GF-D8 (cell line): ENCODE results near the gene FBXO47.

Experiments used
- DNase-seq: peaks from one replicate; lab custom pipeline; 2025; lab: John Stamatoyannopoulos, UW

The FBXO47 gene

DNA sequence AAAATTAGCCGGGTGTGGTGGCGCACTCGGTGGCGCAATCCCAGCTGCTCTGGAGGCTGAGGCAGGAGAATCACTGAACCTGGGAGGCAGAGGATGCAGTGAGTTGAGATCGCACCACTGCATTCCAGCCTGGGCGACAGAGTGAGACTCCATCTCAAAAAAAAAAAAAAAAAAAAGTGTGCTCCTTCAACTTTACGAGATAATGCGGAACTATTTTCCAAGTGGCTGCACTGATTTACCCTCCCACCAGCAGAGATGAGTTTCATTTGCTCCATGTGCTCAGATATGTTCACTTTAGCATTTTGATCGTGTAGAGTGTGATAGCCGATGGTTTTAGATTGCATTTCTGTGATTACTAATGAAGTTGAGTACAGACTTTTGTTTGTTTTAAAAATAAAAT lies 61.8 kb downstream of the FBXO47 start:
- no peak for DNase-seq

DNA sequence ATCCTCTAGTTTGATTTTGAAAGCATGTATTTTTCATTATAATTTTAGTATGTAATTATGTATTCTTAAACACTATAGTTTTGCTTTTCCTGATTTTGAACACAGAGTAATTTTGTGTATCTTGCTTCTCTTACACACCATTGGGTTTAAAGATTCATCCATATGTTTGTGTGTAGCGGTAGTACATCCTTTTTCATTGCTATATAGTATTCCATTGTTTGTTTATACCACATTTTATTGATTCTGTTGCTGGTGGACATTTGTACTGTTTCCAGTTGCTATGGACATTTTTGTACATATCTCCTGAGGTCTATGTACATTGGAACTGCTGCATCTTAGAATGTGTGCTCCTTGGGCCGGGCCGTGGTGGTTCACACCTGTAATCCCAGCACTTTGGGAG lies 62.3 kb downstream of the FBXO47 start:
- no peak for DNase-seq

DNA sequence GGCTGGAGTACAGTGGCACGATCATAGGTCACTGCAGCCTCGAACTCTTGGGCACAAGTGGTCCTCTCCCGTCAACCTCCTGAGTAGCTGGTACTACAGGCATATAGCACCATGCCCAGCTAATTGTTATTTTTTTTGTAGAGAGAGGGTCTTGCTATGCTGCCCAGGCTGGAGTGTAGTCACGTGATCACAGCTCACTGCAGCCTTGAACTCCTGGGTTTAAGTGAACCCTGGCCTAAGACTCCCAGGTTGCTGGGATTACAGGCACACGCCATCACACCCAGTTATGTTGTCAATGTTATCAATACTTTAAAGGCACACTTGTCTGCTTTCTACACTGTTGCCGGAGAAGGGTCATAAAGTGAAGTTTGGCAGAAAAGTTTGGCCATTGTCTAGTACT lies 63.8 kb downstream of the FBXO47 start:
- no peak for DNase-seq

DNA sequence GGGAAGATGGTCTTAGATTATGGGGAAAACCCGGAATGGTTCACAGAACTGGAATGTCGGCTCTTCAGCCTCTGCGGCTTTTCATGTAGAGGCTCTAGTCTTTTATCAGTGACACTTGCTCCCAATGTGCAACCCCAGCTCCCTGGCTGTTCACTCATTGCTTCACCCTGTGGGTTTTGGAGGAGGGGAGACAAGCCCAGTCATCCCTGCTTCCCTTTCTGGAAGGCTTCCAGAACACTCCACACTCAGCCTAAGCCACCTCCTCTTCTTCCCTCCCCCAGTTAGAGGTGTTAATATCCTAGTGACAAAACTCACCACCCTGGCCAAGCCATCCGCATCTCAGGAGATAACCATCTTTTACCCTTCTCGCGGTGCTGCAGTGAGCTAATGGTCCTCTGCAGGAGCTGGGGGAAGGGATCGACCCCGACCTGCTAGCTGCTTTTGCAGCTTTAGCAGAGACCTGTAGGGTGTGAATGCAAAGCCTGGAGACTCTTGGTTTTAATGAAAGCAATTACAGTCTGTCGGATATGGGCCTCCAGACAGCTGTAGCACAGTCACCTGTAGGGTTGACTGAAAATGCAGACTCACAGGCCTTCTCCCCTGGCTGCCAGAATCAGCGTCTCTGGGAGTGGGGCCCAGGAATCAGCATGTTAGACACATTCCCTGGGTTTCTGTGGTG lies 66.1 kb downstream of the FBXO47 start:
- DNase-seq = peak; percentile 98

DNA sequence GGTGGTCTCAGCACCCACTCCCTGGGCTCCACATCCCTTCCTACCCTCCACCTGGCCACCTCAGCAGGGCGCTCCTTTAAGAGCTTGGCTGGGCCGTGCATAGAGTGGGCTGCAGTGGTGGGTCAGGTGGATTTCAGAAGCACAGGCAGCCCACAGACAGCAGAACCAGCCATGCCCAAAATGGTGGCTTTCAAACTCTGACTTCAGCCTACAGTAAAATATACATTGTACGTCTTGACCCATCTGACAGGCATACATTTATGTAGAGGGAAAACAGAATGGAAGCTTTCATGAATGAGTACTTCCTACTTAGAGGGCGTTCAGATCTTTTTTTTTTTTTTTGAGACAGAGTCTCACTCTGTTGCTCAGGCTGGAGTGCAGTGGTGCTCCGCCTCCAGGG lies 67.8 kb downstream of the FBXO47 start:
- DNase-seq = peak; percentile 39

DNA sequence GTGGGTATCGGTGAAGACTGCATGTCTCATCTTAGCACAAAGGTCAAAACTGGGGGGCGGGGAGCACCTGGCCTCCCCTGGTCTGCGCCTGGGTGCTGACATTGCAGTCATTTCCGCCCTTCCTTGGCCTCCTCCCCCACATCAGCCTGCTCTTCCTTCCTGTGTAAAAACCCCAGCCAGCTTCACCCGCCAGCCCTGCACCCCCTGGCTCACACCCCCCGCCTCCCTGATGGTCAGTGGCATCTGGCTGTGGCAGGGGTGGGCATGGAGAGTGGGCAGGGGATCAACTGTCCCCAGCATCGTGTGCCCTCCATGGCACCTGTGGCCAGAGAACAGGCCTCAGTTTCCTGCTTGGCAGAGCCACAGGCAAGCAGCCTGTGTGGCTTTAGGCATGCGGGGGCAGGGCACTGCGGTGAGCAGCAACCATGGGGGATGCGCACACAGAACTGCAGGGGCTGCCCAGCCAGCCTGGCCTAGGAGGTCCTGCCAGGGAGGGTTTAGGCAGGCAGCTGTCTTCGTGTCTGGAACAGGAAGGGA lies 68.3 kb downstream of the FBXO47 start:
- peak; percentile 87 for DNase-seq

DNA sequence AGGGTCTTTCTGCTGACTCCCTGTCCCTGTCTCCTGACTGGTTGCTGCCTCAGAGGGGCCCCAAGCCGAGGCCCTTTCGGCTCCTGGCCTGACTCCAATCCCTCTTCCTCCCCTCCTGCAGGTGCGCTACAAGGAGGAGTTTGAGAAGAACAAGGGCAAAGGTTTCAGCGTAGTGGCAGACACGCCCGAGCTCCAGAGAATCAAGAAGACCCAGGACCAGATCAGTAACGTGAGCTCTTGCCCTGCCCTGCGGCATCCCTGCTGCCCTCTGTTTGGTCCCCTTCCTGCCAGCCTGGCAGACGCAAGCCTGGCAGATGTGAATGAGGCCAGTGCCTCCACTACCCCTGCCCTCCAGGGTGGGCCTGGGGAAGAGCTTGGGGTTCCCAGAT lies 68.9 kb downstream of the FBXO47 start:
- DNase-seq = peak; percentile 62

DNA sequence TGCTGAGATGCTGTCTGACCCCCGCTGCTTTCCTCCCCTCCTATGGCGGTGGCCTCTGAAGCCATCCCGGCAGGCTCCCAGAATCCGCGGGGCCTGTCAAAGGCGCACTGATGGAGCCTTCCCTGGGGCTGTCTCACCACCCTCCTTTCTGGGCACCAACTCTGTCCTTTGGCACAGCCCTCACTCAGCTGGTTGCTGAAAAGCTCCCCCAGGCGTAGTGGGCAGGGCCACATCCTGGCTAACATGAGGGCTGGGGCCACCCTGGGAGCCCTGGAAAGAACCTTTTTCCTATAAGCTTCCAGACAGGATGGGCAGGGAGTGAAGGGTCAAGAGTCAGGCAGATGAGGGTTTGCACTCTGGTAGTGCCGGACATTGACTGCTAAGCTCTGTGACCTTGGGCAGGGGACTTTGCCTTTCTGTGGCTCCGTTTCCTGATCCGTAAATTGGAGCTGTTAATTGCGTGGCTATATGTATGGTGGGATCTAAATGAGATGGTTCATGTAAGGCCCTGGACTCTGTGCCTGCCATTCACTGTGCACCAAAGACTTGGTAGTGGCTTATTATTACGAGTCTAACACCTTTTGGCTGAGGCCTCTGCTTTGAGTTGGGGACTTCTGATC lies 69.4 kb downstream of the FBXO47 start:
- no peak for DNase-seq

DNA sequence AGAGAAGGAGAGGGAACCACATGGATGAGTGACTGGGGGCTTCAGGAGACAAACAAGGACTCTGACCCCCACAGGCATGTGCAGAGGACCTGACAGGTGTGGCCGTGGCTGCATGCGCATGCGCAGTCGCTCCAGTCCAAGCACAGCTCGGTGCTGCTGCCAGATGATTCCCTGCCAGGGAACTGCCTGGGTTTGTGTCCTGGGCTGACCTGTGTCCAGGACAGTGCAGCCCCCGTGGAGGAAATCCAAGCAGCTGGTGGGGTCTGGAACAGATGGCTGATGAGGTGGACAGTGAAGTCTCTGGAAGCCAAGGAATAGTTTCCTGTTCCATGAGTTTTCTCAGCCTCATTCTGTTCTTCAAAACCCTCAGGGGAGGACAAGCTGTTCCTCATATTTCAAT lies 70.0 kb downstream of the FBXO47 start:
- no peak for DNase-seq

DNA sequence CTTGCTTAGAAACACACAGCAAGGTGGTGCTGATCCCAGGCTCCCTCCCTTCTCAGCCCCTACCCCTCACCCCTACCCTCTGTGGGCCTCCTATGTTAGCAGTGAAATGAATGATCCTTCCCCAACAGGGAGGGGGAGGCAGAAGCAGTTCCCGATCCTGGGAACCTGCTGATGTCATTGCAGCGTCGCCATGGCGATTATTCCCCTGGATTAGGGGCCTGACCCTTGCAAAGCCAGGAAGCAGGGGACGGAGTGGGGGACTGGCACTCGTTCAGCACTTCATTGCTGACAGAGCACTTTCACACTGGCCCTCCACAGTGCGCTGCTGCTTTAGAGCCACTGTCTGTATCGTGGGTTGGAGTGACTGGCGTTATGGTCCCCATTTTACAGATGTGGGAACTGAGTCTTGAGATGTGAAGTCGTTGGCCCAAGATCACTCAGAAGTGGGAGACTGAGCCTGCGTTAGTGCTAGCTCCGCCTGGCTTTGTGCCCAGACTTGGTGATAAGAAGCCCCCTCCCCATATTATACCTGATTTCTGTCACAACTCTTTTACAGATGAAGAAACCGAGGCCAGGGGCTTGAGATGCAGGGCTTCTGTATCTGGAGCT lies 70.8 kb downstream of the FBXO47 start:
- DNase-seq = no peak

DNA sequence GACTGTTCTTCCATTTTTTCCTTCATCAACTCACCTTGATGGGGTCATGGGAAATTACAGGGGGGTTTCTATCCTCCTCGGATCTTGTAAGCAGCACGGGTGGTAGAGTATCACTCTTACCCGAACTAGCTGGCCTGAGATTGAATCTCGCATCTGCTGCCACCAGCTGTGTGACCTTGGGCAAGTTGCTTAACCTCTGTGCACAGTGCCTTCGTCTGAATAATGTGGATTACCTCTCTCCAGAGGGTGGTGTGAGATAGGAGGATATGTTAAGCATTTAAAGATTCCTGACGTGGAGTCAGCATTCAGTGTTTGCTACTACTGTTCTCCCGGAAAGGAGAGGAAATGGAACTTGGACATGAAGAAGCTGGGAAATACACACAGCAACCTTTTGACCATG lies 72.9 kb downstream of the FBXO47 start:
- DNase-seq = no peak

DNA sequence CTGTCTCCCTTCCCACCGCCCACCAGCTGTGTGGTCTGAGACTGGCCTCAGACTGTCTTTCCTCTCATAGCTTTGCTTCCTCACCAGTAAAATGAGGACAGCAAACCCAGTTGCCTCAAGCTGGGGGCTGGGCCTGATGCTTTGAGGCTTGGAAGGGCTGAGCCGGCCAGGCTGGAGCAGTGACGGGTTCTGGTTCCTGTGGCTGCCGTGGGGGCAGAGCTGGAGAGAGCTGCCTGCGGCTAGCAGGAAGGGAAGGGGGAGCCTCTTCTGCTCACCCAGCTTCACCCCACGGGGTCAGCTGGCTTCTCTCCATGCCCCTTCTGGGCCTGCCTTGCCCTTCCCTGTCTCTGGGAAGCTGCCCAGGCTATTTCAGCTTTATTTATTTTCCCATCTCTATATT lies 73.6 kb downstream of the FBXO47 start:
- peak; percentile 62 for DNase-seq

DNA sequence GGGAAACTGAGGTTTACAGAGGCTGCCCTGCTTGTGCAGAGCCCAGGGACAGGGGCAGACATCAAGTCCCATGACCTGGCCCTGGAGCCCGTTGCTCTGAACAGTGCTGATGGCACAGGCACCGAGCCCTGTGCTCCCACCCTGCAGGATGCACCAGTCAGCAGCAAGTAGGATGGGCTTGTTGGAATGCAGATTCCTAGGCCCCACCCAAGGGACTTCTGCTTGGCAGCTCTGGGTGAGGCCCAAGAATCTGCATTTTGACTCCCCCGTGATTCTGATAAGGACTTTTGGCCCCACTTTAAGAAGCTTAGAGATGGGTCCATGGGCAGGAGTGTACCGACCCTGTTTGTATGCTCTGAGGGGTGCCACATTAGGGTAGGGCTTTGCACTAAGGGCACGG lies 74.1 kb downstream of the FBXO47 start:
- no peak for DNase-seq

DNA sequence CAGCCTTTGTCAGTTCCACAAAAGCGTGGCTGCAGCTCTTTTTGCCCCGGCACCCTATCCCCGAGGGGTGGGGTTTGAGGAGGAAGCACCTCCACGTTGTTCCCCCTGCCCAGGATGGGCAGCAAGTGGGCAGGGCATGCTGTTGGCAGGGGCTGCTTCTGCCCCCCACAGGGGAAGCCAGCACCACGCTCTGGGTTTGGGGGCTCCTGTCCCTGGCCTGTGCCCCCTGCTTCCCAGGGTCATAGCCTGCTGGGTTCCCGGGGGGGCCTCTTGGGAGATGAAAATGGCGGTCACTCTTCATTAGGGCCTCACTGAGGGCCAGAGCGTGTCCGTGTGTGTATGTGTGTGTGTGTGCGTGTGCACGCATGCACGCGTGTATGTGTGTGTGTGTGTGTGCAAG lies 74.6 kb downstream of the FBXO47 start:
- no peak for DNase-seq

DNA sequence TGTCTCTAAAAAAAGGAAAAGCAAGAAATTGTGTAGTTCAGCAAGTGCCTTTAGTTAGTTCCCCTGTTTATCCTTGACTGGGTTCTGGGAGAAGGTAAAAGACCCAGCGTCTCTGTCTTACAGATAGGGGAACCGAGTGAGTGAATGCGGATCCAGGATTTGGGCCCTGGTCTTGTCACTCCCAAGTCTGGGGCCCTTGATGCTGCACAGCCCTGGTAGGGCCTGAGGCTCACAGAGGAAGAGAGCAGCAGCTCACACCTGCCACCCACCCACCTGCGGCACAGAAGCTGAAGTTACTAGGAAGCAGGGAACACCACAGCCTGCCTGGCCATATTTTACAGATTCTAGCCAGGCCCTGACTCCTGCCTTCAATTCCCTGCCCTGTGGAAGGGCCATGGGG lies 75.1 kb downstream of the FBXO47 start:
- DNase-seq = no peak

DNA sequence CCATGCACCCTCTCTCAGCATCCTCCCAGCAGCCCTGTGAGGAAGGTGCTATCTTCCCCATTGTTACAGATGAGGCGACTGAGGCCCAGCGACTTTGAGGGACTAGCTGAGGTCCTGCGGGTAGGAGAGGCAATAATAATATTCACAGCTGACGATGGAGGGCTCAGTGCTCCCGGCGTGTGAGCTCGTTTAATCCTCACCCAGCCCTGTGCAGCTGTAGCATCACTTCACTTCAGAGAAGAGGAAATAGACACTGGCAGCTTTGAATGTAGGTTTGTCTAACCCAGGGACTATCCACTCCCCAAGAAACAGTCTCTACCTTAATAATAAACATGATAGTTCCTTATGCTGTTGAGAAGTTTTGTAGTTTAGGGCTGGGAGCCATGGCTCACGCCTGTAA lies 75.8 kb downstream of the FBXO47 start:
- DNase-seq = no peak

DNA sequence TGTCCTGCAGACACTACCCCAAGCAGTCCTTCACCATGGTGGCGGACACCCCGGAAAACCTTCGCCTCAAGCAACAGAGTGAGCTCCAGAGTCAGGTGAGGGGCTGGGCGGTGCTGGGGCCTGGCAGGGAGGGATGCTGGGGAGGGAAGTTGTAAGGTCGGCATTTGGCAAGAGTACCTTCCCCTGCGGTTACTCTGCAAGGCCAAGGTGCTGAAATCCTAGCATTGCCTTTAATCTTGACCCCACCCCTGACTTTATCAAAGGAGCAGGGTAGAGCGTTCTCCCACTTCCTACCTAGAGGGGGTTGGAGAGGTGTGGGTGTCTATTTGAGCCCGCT lies 76.8 kb downstream of the FBXO47 start:
- DNase-seq = no peak

DNA sequence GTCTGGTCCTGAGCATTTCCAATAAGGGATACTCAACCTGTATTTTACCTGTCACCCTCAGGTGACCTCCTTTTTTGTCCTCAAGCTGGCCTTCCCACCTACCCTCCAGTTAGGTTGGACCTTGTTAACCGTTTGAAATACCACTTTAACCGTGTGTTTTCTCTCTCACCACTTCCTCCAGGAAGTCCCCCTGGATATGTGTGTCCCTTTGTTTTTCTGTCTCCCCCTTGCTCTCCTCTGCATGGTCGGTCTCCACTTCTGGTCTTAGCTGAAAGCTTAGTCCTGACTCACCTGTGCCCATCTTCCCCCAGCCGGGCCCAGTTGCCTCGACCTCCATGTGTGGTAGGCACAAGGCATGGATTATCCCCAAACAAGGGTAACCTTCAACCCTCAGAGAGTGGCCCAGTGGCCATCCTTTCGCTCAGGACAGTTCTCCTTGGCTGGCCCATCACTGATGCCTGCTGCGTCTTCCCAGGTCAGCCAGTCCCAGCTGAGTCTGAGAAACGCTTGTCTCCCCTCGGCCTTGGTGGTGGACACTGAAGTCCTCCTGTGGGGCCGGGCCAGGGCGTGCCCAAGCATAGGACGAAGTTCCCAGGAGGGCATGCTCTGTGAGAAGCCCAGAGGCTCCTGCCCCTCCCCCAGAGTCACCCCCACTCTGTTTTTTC lies 77.3 kb downstream of the FBXO47 start:
- no peak for DNase-seq

DNA sequence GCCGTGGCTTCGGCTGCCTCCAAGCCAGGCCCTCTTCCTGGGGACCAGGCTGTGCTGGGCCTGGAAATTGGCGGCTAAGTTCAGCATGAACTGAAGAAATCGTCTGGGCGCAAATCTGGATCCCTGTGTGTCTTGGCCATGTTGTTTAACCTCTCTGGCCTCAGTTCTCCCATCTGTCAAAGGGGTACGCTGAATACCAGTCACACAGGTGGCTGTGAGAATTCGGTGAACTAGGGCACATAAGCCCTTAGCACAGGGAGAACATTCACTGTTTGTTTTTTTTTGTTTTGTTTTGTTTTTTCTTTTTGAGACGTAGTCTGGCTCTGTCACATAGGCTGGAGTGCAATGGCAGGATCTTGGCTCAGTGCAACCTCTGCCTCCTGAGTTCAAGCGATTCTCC lies 78.4 kb downstream of the FBXO47 start:
- no peak for DNase-seq

DNA sequence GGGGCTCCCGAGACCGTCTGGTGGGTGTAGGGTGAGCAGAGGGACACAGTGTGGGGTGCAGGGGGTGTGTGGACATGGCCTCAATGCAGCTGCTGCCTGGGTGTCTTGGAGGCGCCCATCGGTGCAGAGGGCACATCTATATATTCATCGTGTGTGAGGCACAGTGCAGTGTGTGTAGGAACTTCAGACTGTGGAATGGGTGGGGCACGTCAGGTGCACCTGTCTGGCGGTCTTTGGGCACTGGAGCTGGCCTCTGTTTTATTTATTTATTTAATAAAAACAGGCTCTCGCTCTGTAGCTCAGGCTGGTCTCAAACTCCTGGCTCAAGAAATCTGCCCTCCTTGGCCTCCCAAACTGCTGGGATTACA lies 80.6 kb downstream of the FBXO47 start:
- DNase-seq = no peak
